Activated T-cell treated with anti-CD3 and anti-CD28 coated beads, Interleukin-2, amount 50 U/mL, for 72 hours (primary cell): Measurements from ENCODE around the gene TMEM184A. TPM values are rescaled to one million over a fixed set of nuclear protein-coding genes. Genes with fewer than 3 reads are reported as not detected.

Experiments
- ATAC-seq, 2 donors: fragments of 150-1000 bp; cut with Tn5 transposase; replicated peaks in 1 of 2; 2 replicates each; pipeline ENCODE4 v1.10.0; 2021; ENCODE audit warnings: moderate library complexity in 2 of 2, mild to moderate bottlenecking in 1 of 2
- DNase-seq, 2 donors: peaks; one replicate each; pipeline ENCODE4 v3.0.0; 2021 to 2022; ENCODE audit warnings: mixed read lengths in 1 of 2
- H3K27ac Mint-ChIP-seq: one replicate; pipeline ENCODE4 v1.8.0; 2022; ENCODE audit warnings: mild to moderate bottlenecking, moderate library complexity, mixed read lengths
- H3K27me3 Mint-ChIP-seq: one replicate; pipeline ENCODE4 v1.8.0; 2022; ENCODE audit warnings: low read depth, mixed read lengths
- H3K36me3 Mint-ChIP-seq, 2 donors: one replicate each; pipeline ENCODE4 v1.8.0; 2022; ENCODE audit warnings: mixed read lengths in 2 of 2, mild to moderate bottlenecking in 1 of 2; ENCODE audit not compliant: insufficient read depth in 2 of 2
- H3K4me1 Mint-ChIP-seq: one replicate; pipeline ENCODE4 v1.8.0; 2022; ENCODE audit warnings: low read depth, mixed read lengths
- H3K4me3 Mint-ChIP-seq, 2 donors: one replicate each; pipeline ENCODE4 v1.8.0; 2022; ENCODE audit warnings: mild to moderate bottlenecking in 2 of 2, mixed read lengths in 2 of 2, moderate library complexity in 2 of 2
- H3K9me3 Mint-ChIP-seq, 2 donors: one replicate each; pipeline ENCODE4 v1.8.0; 2022; ENCODE audit warnings: mixed read lengths in 2 of 2
- total RNA-seq, 2 donors: library from RNA; stranded (reverse); gene quantifications; one replicate each; pipeline ENCODE4 v1.2.3, GENCODE V29; 2022

The TMEM184A gene
- under 1 TPM in 1 of 2 donors, not detected in 1; 0.10 TPM for total RNA-seq

- Mint-ChIP-seq H3K9me3 (no peaks in the 10 kb centered on the region), H3K4me1 (no peaks in the 10 kb centered on the region), H3K27ac (no peak within 1 kb of the TSS), H3K36me3 (no peaks in the 10 kb centered on the region), H3K27me3 (no peaks in the 10 kb centered on the region), H3K4me3 (no peak within 1 kb of the TSS)
- ATAC-seq = peak; percentile 69 to 75
- peak; percentile 49 to 65 for DNase-seq
These were observed at the start of gene TMEM184A for GRCh38 chr7:1555813-1556543. TMEM184A (minus strand) TSS chr7:1556205; CDS start chr7:1555484, 721 bp downstream.

GRCh38 chr7:1604383-1604782, 48.4 kb upstream of the TMEM184A start:
- Mint-ChIP-seq H3K9me3 (no peaks in the 10 kb centered on the region), H3K4me3 (no peak overlapping the region), H3K4me1 (no peaks in the 10 kb centered on the region), H3K27ac (no peak overlapping the region), H3K27me3 (peaks cover 13% of the 10 kb centered on the region), H3K36me3 (no peaks in the 10 kb centered on the region)
- ATAC-seq = no peak
- no peak for DNase-seq

GRCh38 chr7:1603346-1604225, 47.6 kb upstream of the TMEM184A start:
- DNase-seq = no peak

GRCh38 chr7:1602386-1602785, 46.4 kb upstream of the TMEM184A start:
- Mint-ChIP-seq H3K27ac (no peak overlapping the region), H3K9me3 (peaks cover 2 to 4% of the 10 kb centered on the region in 2 donors), H3K36me3 (no peaks in the 10 kb centered on the region), H3K4me3 (no peak overlapping the region), H3K4me1 (no peaks in the 10 kb centered on the region), H3K27me3 (peaks cover 13% of the 10 kb centered on the region)
- DNase-seq (no peak), ATAC-seq (no peak)

More at GRCh38 chr7:1603346-1604225, 47.6 kb upstream of the TMEM184A start:
- no peak for ATAC-seq
- Mint-ChIP-seq H3K4me3 (no peak overlapping the region), H3K4me1 (no peaks in the 10 kb centered on the region), H3K27me3 (peaks cover 13% of the 10 kb centered on the region), H3K36me3 (no peaks in the 10 kb centered on the region), H3K9me3 (peaks cover under 1 to 1% of the 10 kb centered on the region in 2 donors), H3K27ac (no peak overlapping the region)

- H3K27ac Mint-ChIP-seq = no peak overlapping the region
- ATAC-seq (no peak), DNase-seq (no peak)
- peaks cover 2 to 4% of the 10 kb centered on the region in 2 donors for H3K9me3 Mint-ChIP-seq
- H3K4me1 Mint-ChIP-seq = no peaks in the 10 kb centered on the region
- H3K36me3 Mint-ChIP-seq = no peaks in the 10 kb centered on the region
- H3K27me3 Mint-ChIP-seq = peaks cover 8% of the 10 kb centered on the region
- H3K4me3 Mint-ChIP-seq = no peak overlapping the region
These were observed 46.0 kb upstream of the TMEM184A start for GRCh38 chr7:1601956-1602355.

GRCh38 chr7:1599640-1600395, 43.8 kb upstream of the TMEM184A start:
- no peak overlapping the region for H3K4me3 Mint-ChIP-seq
- no peak for ATAC-seq
- no peaks in the 10 kb centered on the region for H3K36me3 Mint-ChIP-seq
- H3K27ac Mint-ChIP-seq = no peak overlapping the region
- peaks cover 2 to 4% of the 10 kb centered on the region in 2 donors for H3K9me3 Mint-ChIP-seq
- no peaks in the 10 kb centered on the region for H3K4me1 Mint-ChIP-seq
- peaks cover 5% of the 10 kb centered on the region for H3K27me3 Mint-ChIP-seq
- DNase-seq = no peak

GRCh38 chr7:1598961-1599639, 43.1 kb upstream of the TMEM184A start:
- H3K9me3 Mint-ChIP-seq = peaks cover 2 to 4% of the 10 kb centered on the region in 2 donors
- H3K27ac Mint-ChIP-seq = no peak overlapping the region
- no peaks in the 10 kb centered on the region for H3K36me3 Mint-ChIP-seq
- DNase-seq (no peak), ATAC-seq (no peak)
- peaks cover 8% of the 10 kb centered on the region for H3K27me3 Mint-ChIP-seq
- no peaks in the 10 kb centered on the region for H3K4me1 Mint-ChIP-seq
- H3K4me3 Mint-ChIP-seq = no peak overlapping the region

GRCh38 chr7:1598286-1598685, 42.3 kb upstream of the TMEM184A start:
- H3K9me3 Mint-ChIP-seq = peaks cover 2 to 4% of the 10 kb centered on the region in 2 donors
- H3K27me3 Mint-ChIP-seq = peaks cover 8% of the 10 kb centered on the region
- DNase-seq (no peak), ATAC-seq (no peak)
- no peaks in the 10 kb centered on the region for H3K4me1 Mint-ChIP-seq
- H3K36me3 Mint-ChIP-seq = no peaks in the 10 kb centered on the region
- no peak overlapping the region for H3K27ac Mint-ChIP-seq
- H3K4me3 Mint-ChIP-seq = no peak overlapping the region

- Mint-ChIP-seq H3K9me3 (peaks cover 2 to 4% of the 10 kb centered on the region in 2 donors), H3K36me3 (no peaks in the 10 kb centered on the region), H3K4me3 (no peak overlapping the region), H3K27ac (no peak overlapping the region), H3K27me3 (peaks cover 13% of the 10 kb centered on the region), H3K4me1 (peaks cover 5% of the 10 kb centered on the region)
- DNase-seq = no peak
- ATAC-seq = no peak
These were observed 41.8 kb upstream of the TMEM184A start for GRCh38 chr7:1597791-1598190.

GRCh38 chr7:1597066-1597760, 41.2 kb upstream of the TMEM184A start:
- ATAC-seq (no peak), DNase-seq (no peak)
- Mint-ChIP-seq H3K4me3 (no peak overlapping the region), H3K27ac (no peak overlapping the region), H3K9me3 (peaks cover 2 to 4% of the 10 kb centered on the region in 2 donors), H3K4me1 (peaks cover 11% of the 10 kb centered on the region), H3K27me3 (peaks cover 18% of the 10 kb centered on the region), H3K36me3 (no peaks in the 10 kb centered on the region)

- peaks cover 19% of the 10 kb centered on the region for H3K4me1 Mint-ChIP-seq
- peaks cover 25% of the 10 kb centered on the region for H3K27me3 Mint-ChIP-seq
- H3K36me3 Mint-ChIP-seq = no peaks in the 10 kb centered on the region
- H3K4me3 Mint-ChIP-seq = no peak overlapping the region
- ATAC-seq = no peak
- peaks cover 2 to 4% of the 10 kb centered on the region in 2 donors for H3K9me3 Mint-ChIP-seq
- H3K27ac Mint-ChIP-seq = no peak overlapping the region
- DNase-seq = no peak
These were observed 40.4 kb upstream of the TMEM184A start for GRCh38 chr7:1596181-1597043.
